ENCODE results near the gene GALNT2. TPM values are rescaled to one million over a fixed set of nuclear protein-coding genes. Genes with fewer than 3 reads are reported as not detected.

GALNT2 gene
- total and polyA plus RNA-seq, 2 experiments from 2014 or later, result 17.8 to 48.3 TPM

- no peak for ATAC-seq
- H4K20me1 ChIP-seq (replicated peaks; ENCODE audit: insufficient read depth), result no peaks in the 10 kb centered on the region
- Mint-ChIP-seq H3K4me3 (no peak overlapping the region), H3K27me3 (ENCODE audit: insufficient read depth, low read depth, poor library complexity) (no peaks in the 10 kb centered on the region), H3K9me3 (no peaks in the 10 kb centered on the region; the same call in 1 of the 3 replicates), H3K27ac (no peak overlapping the region), H3K36me3 (ENCODE audit: low read depth) (no peaks in the 10 kb centered on the region; the same call in 2 of the 3 replicates), H3K4me1 (peaks cover 12% of the 10 kb centered on the region)
- H3F3A ChIP-seq (replicated peaks; ENCODE audit: low read depth), result no peaks in the 10 kb centered on the region
- peaks cover 11% of the 10 kb centered on the region for H3K4me1 ChIP-seq (ENCODE audit: insufficient read depth)
- 0 out of 2 replicates have a peak, but pooled peaks cover 4% of the 10 kb centered on the region for H3K9me2 ChIP-seq (ENCODE audit: insufficient read depth)
- no peak for DNase-seq (ENCODE audit: low spot score)
- H3K27ac ChIP-seq (ENCODE audit: low read depth), result no peak overlapping the region
- H2AFZ ChIP-seq, result peak overlapping the region; percentile 75; the same call in 1 of the 2 replicates
- H3K4me3 ChIP-seq, result no peak overlapping the region
- H3K4me2 ChIP-seq, result no peak overlapping the region
- no peaks in the 10 kb centered on the region for H3K27me3 ChIP-seq (ENCODE audit: insufficient read depth)
- H3K79me2 ChIP-seq (replicated peaks; ENCODE audit: insufficient read depth), result no peaks in the 10 kb centered on the region
- H3K36me3 ChIP-seq (ENCODE audit: insufficient read depth), result no peaks in the 10 kb centered on the region
- TF ChIP-seq POLR2AphosphoS5 (IDR thresholded peaks at IDR 0.05; ENCODE audit: low read depth) (no peak), STAT1 (IDR thresholded peaks at IDR 0.05; ENCODE audit: unreplicated experiment) (no peak), JUNB (IDR thresholded peaks at IDR 0.05; ENCODE audit: unreplicated experiment) (no peak), ZNF331 (CRISPR knock-in tag; IDR thresholded peaks at IDR 0.05; ENCODE audit: low read depth) (no peak), EZH2phosphoT487 (IDR thresholded peaks at IDR 0.05; ENCODE audit: unreplicated experiment) (no peak), EZH2 (IDR thresholded peaks at IDR 0.05; ENCODE audit: low read depth, unreplicated experiment) (no peak)
Observed at GRCh38 chr1:230030122-230030821, 36.8 kb upstream of the GALNT2 start.

- Histone ChIP-seq H3K4me2 (no peak overlapping the region), H3K79me2 (replicated peaks; ENCODE audit: insufficient read depth) (no peaks in the 10 kb centered on the region), H3K36me3 (ENCODE audit: insufficient read depth) (no peaks in the 10 kb centered on the region), H4K20me1 (replicated peaks; ENCODE audit: insufficient read depth) (no peaks in the 10 kb centered on the region), H3F3A (replicated peaks; ENCODE audit: low read depth) (no peaks in the 10 kb centered on the region), H3K27me3 (ENCODE audit: insufficient read depth) (no peaks in the 10 kb centered on the region), H3K9me2 (ENCODE audit: insufficient read depth) (0 out of 2 replicates have a peak, but pooled peaks cover 3% of the 10 kb centered on the region), H3K4me1 (ENCODE audit: insufficient read depth) (peaks cover 11% of the 10 kb centered on the region), H3K27ac (ENCODE audit: low read depth) (no peak overlapping the region), H2AFZ (no peak overlapping the region), H3K4me3 (no peak overlapping the region)
- Mint-ChIP-seq H3K4me3 (no peak overlapping the region), H3K4me1 (peaks cover 9% of the 10 kb centered on the region), H3K27me3 (ENCODE audit: insufficient read depth, low read depth, poor library complexity) (no peaks in the 10 kb centered on the region), H3K27ac (no peak overlapping the region), H3K36me3 (ENCODE audit: low read depth) (no peaks in the 10 kb centered on the region), H3K9me3 (no peaks in the 10 kb centered on the region; the same call in 1 of the 3 replicates)
- DNase-seq (ENCODE audit: low spot score) (no peak), ATAC-seq (no peak)
- TF ChIP-seq EZH2 (IDR thresholded peaks at IDR 0.05; ENCODE audit: low read depth, unreplicated experiment), result no peak
- no peak for TF ChIP-seq EZH2phosphoT487 (IDR thresholded peaks at IDR 0.05; ENCODE audit: unreplicated experiment)
- no peak for TF ChIP-seq ZNF114 (CRISPR knock-in tag; IDR thresholded peaks at IDR 0.05)
- no peak for TF ChIP-seq STAT1 (IDR thresholded peaks at IDR 0.05; ENCODE audit: unreplicated experiment)
- TF ChIP-seq CTCF (conservative IDR thresholded peaks at IDR 0.05; ENCODE audit: low read depth in 2 of 2), result no peak
- TF ChIP-seq POLR2AphosphoS5 (IDR thresholded peaks at IDR 0.05; ENCODE audit: low read depth), result no peak
- TF ChIP-seq ETS1 (IDR thresholded peaks at IDR 0.05), result no peak
- no peak for TF ChIP-seq ZNF462 (CRISPR knock-in tag; IDR thresholded peaks at IDR 0.05)
- no peak for TF ChIP-seq JUNB (IDR thresholded peaks at IDR 0.05; ENCODE audit: unreplicated experiment)
- TF ChIP-seq NANOG (IDR thresholded peaks at IDR 0.05; ENCODE audit: borderline replicate concordance), result no peak
Observed at GRCh38 chr1:230031131-230031530, 35.9 kb upstream of the GALNT2 start.

All from GM23338 (cell line).